Right cardiac atrium (tissue), 5 donors: Measurements from ENCODE around the gene ENTHD1. TPM values are rescaled to one million over a fixed set of nuclear protein-coding genes. Genes with fewer than 3 reads are reported as not detected.
A peak's percentile ranks its signal among the peaks of the same experiment; 100 is the strongest.

ENCODE experiments used
- ATAC-seq, 2 donors: fragments of 200-7000 bp; cut with Tn5 transposase; one replicate each; pipeline versions ENCODE4 v1.8.0 to v1.9.1; 2020; ENCODE audit warnings: moderate library complexity in 2 of 2, mild to moderate bottlenecking in 1 of 2
- DNase-seq, 3 donors: peaks; one replicate each; pipeline ENCODE4 v3.0.0-alpha.2; 2020
- H3K27ac ChIP-seq: one replicate; pipeline ENCODE4 v1.5.1; 2013; ENCODE audit warnings: mild to moderate bottlenecking, low read length, control low read depth, moderate library complexity
- H3K27me3 ChIP-seq: one replicate; pipeline ENCODE4 v1.6.1; 2013; ENCODE audit not compliant: control insufficient read depth, insufficient read depth
- H3K4me1 ChIP-seq: one replicate; pipeline ENCODE4 v1.6.1; 2013; ENCODE audit warnings: low read length; ENCODE audit not compliant: control insufficient read depth, insufficient read depth
- H3K4me3 ChIP-seq: one replicate; pipeline ENCODE4 v1.5.1; 2013; ENCODE audit warnings: low read length, control low read depth
- H3K9me3 ChIP-seq: one replicate; pipeline ENCODE4 v1.6.1; 2013; ENCODE audit warnings: low read length; ENCODE audit not compliant: control insufficient read depth
- WGBS: extraction: QIAGEN DNeasy Blood & Tissue Kit; methylation state at CpG from one replicate; pipeline ENCODE4 v1.1.7; 2013; 5-methylcytosine and 5-hydroxymethylcytosine counted together
- intact Hi-C, 4 donors: fragments of 100-400 bp; cut with DNase I; formaldehyde crosslinking; loops; one replicate each; pipeline versions ENCODE4 v1.11.0 to v1.14.0; 2022 to 2023
- polyA plus RNA-seq: library from polyadenylated mRNA; stranded (reverse); fragments of 200-250 nt; gene quantifications from one replicate; pipeline ENCODE4 v1.2.3, GENCODE V29; 2013
- total RNA-seq, 4 donors: library from RNA; stranded (reverse); fragmentation: NEBNext Ultra II Directional; extraction: Animal tissue kit (Norgen Biotek cat#: 25700); gene quantifications; one replicate each; pipeline ENCODE4 v1.2.1, GENCODE V29; 2021
- donor health status: healthy with polysubstance abuse.
- donor health status: DM: no; HTN: yes; CAD: no.
- donor health status: DM: no; HTN: no; CAD: no.
- donor health status: DM: no; HTN: yes; CAD: no; lungs with severe emphysema.
- donor health status: DM: yes; HTN: yes; CAD: no.

Gene ENTHD1
- total and polyA plus RNA-seq, 5 donors: 0.02 TPM; not detected in 4

- 72% methylated on average over 14 of the region's 14 CpGs for WGBS
- H3K4me3 ChIP-seq: no peak overlapping the region
- no peaks in the 10 kb centered on the region for H3K27me3 ChIP-seq
- ATAC-seq: no peak
- DNase-seq: no peak
- H3K4me1 ChIP-seq: no peaks in the 10 kb centered on the region
- no peak overlapping the region for H3K27ac ChIP-seq
- H3K9me3 ChIP-seq: no peaks in the 10 kb centered on the region
- intact Hi-C loops: no loop called here
These were observed 195.7 kb downstream of the ENTHD1 start for GRCh38 chr22:39697790-39698430.

- no peaks in the 10 kb centered on the region for H3K27me3 ChIP-seq
- no peaks in the 10 kb centered on the region for H3K4me1 ChIP-seq
- WGBS: 56% methylated on average over 14 of the region's 14 CpGs
- H3K27ac ChIP-seq: no peak overlapping the region
- H3K9me3 ChIP-seq: no peaks in the 10 kb centered on the region
- no peak overlapping the region for H3K4me3 ChIP-seq
- ATAC-seq: no peak
- DNase-seq: peak in 2 of 3 donors; percentile 20 to 28
- intact Hi-C loops: no loop called here
These were observed 199.5 kb downstream of the ENTHD1 start for GRCh38 chr22:39693943-39694500.

Other genes with a start within 250 kb of the ENTHD1 start
- gene GRAP2, start 7.3 kb upstream of the ENTHD1 start, total RNA-seq: 1 to 10 TPM; 2.0 to 5.5 (median 4.1) TPM
- gene GRAP2, start 7.3 kb upstream of the ENTHD1 start, polyA plus RNA-seq: 1.6 TPM
- gene TMA7B, start 66.6 kb upstream of the ENTHD1 start, total RNA-seq: under 1 TPM in 1 of 4 donors, not detected in 3; 0.31 TPM
- 0.09 TPM for gene TMA7B, start 66.6 kb upstream of the ENTHD1 start, polyA plus RNA-seq
- gene FAM83F, start 101.2 kb upstream of the ENTHD1 start, total RNA-seq: 1 to 10 TPM; 4.3 to 8.5 (median 6.4) TPM
- gene FAM83F, start 101.2 kb upstream of the ENTHD1 start, polyA plus RNA-seq: 3.6 TPM